GM23248 (cell line): Measurements from ENCODE around the gene ZNF462. TPM values are rescaled to one million over a fixed set of nuclear protein-coding genes. Genes with fewer than 3 reads are reported as not detected.
A peak's percentile ranks its signal among the peaks of the same experiment; 100 is the strongest.

Source experiments
- DNase-seq: peaks from one replicate; pipeline ENCODE4 v3.0.0-alpha.2; 2015
- H2AFZ ChIP-seq: fragments of 200-600 bp; sonication (generic); 2 replicates; pipeline ENCODE4 v1.6.1; 2016; ENCODE audit warnings: antibody characterized with exemption
- H3F3A ChIP-seq: fragments of 200-600 bp; sonication (generic); 2 replicates; pipeline ENCODE4 v1.6.1; 2016; ENCODE audit warnings: mild to moderate bottlenecking, antibody characterized with exemption, mixed run types; ENCODE audit not compliant: insufficient read depth
- H3K27ac ChIP-seq: fragments of 200-600 bp; sonication (generic); 2 replicates; pipeline ENCODE4 v1.5.1; 2016; ENCODE audit warnings: mild to moderate bottlenecking
- H3K27me3 ChIP-seq: fragments of 200-600 bp; sonication (generic); replicated peaks from 2 replicates; pipeline ENCODE4 v1.6.1; 2016; ENCODE audit warnings: mild to moderate bottlenecking; ENCODE audit not compliant: insufficient read depth
- H3K36me3 ChIP-seq: fragments of 200-600 bp; sonication (generic); 2 replicates; pipeline ENCODE4 v1.6.1; 2016; ENCODE audit warnings: low read depth, mild to moderate bottlenecking
- H3K4me1 ChIP-seq: fragments of 200-600 bp; sonication (generic); 2 replicates; pipeline ENCODE4 v1.6.1; 2016; ENCODE audit warnings: mild to moderate bottlenecking; ENCODE audit not compliant: insufficient read depth
- H3K4me2 ChIP-seq: fragments of 200-600 bp; sonication (generic); one replicate; pipeline ENCODE4 v1.6.1; 2016; ENCODE audit warnings: mild to moderate bottlenecking; ENCODE audit not compliant: unreplicated experiment
- H3K4me3 ChIP-seq: fragments of 200-600 bp; sonication (generic); 2 replicates; pipeline ENCODE4 v1.5.1; 2016; ENCODE audit warnings: mild to moderate bottlenecking
- H3K79me2 ChIP-seq: fragments of 200-600 bp; sonication (generic); 2 replicates; pipeline ENCODE4 v1.6.1; 2016; ENCODE audit warnings: mild to moderate bottlenecking; ENCODE audit not compliant: insufficient read depth
- H3K9ac ChIP-seq: fragments of 200-600 bp; sonication (generic); 2 replicates; pipeline ENCODE4 v1.6.1; 2016; ENCODE audit warnings: mild to moderate bottlenecking
- H3K9me2 ChIP-seq: fragments of 200-600 bp; sonication (generic); 2 replicates; pipeline ENCODE4 v1.6.1; 2016; ENCODE audit warnings: mixed run types, mild to moderate bottlenecking, moderate library complexity; ENCODE audit not compliant: insufficient read depth
- H3K9me3 ChIP-seq: fragments of 200-600 bp; sonication (generic); one replicate; pipeline ENCODE4 v1.6.1; 2017; ENCODE audit warnings: low read depth
- H4K20me1 ChIP-seq: fragments of 200-600 bp; sonication (generic); 2 replicates; pipeline ENCODE4 v1.6.0; 2016; ENCODE audit not compliant: insufficient read depth
- EZH2 ChIP-seq: fragments of 200-600 bp; sonication (generic); IDR thresholded peaks from 2 replicates; pipeline ENCODE4 v1.6.1; 2018; ENCODE audit warnings: antibody characterized with exemption, mild to moderate bottlenecking; ENCODE audit not compliant: insufficient read depth, poor library complexity, severe bottlenecking
- EZH2phosphoT487 ChIP-seq: fragments of 200-600 bp; sonication (generic); IDR thresholded peaks from 2 replicates; pipeline ENCODE4 v1.6.1; 2018; ENCODE audit warnings: antibody characterized with exemption, moderate library complexity, mild to moderate bottlenecking, low read depth; ENCODE audit not compliant: insufficient read depth
- WGBS, 2 experiments: methylation state at CpG; one replicate each; pipeline ENCODE4 v1.1.6; 2015 to 2017; ENCODE audit warnings: low lambda C conversion rate in 2 of 2, low coverage in 1 of 2; ENCODE audit errors: missing lambda C conversion rate in 2 of 2; 5-methylcytosine and 5-hydroxymethylcytosine counted together
- in situ Hi-C: fragments of 300-500 bp; cut with MboI; formaldehyde crosslinking; loops from 2 replicates; pipeline ENCODE4 v1.15.0; 2020
- polyA plus RNA-seq: library from polyadenylated mRNA; unstranded; fragments of >200 nt; fragmentation: Nextera tagmentation; extraction: Ambion mirVana; gene quantifications from 2 replicates; pipeline ENCODE4 v1.2.1, GENCODE V29; 2016
- total RNA-seq: library from RNA; depleted of rRNA; stranded (reverse); fragments of >200 nt; shearing (Covaris generic); gene quantifications from 2 replicates; pipeline ENCODE4 v1.2.3, GENCODE V29; 2014

Gene ZNF462
- total and polyA plus RNA-seq, 2 experiments from 2014 or later = 1.1 to 5.0 TPM

DNA sequence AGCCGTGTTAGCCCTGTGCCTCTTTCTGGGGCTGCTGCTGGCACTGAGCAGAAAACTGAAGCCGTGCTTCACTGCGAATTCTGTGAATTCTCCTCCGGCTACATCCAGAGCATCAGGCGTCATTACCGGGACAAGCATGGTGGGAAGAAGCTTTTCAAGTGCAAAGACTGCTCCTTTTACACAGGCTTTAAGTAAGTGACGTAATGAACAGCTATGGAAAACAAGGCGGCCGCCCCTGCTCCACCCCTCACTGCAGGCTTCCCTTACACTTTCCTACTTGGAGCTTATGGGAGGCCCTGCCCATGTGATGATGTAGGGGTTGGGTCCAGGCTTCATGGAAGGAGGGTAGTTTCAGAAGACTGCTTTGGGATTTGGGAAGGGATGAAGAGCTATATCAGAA, 109.1 kb downstream of the ZNF462 start:
- Histone ChIP-seq H3K4me1 (no peaks in the 10 kb centered on the region), H3F3A (no peaks in the 10 kb centered on the region), H3K79me2 (no peaks in the 10 kb centered on the region), H3K36me3 (no peaks in the 10 kb centered on the region), H3K27me3 (no peaks in the 10 kb centered on the region), H3K9ac (no peak overlapping the region), H2AFZ (no peak overlapping the region), H3K4me2 (no peak overlapping the region), H3K9me2 (peaks cover 6% of the 10 kb centered on the region; the same call in 1 of the 2 replicates), H4K20me1 (no peaks in the 10 kb centered on the region), H3K4me3 (no peak overlapping the region), H3K9me3 (no peaks in the 10 kb centered on the region), H3K27ac (no peak overlapping the region)
- no peak for DNase-seq
- in situ Hi-C loops = no loop called here
- TF ChIP-seq EZH2 (no peak), EZH2phosphoT487 (no peak)
- WGBS, 2 experiments = 96% methylated on average over 9 of the region's 9 CpGs

DNA sequence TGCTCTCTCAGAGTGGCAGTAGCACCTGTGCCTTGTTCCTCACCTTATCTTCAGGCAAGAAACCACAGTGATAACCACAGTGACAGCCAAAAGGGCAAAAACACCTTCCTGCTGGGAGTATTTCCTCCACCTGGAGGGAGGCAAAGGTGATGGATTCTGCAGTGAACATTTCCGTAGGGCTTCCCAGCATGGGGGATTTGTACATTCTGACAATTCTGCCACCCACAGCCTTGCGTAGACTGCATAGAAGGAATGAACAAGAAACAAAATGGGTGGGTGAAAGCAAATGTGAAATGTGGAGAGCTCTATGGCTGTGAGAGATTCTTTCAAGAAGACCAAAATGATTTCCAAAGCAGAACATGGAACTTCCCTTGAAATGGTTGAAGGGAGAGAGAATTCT, 111.4 kb downstream of the ZNF462 start:
- H3K9me2 ChIP-seq = no peaks in the 10 kb centered on the region
- no peak overlapping the region for H3K4me3 ChIP-seq
- no peak overlapping the region for H3K27ac ChIP-seq
- H4K20me1 ChIP-seq = no peaks in the 10 kb centered on the region
- H3K36me3 ChIP-seq = no peaks in the 10 kb centered on the region
- DNase-seq = no peak
- WGBS, 2 experiments = 98 to 100% methylated on average over 2 of the region's 2 CpGs
- H2AFZ ChIP-seq = no peak overlapping the region
- H3K4me1 ChIP-seq = no peaks in the 10 kb centered on the region
- no peaks in the 10 kb centered on the region; the same call in 1 of the 2 replicates for H3K27me3 ChIP-seq
- H3K9me3 ChIP-seq = no peaks in the 10 kb centered on the region
- no peak overlapping the region for H3K4me2 ChIP-seq
- TF ChIP-seq EZH2 = no peak
- TF ChIP-seq EZH2phosphoT487 = no peak
- no peak overlapping the region for H3K9ac ChIP-seq
- no peaks in the 10 kb centered on the region for H3F3A ChIP-seq
- in situ Hi-C loops = no loop called here
- no peaks in the 10 kb centered on the region for H3K79me2 ChIP-seq

DNA sequence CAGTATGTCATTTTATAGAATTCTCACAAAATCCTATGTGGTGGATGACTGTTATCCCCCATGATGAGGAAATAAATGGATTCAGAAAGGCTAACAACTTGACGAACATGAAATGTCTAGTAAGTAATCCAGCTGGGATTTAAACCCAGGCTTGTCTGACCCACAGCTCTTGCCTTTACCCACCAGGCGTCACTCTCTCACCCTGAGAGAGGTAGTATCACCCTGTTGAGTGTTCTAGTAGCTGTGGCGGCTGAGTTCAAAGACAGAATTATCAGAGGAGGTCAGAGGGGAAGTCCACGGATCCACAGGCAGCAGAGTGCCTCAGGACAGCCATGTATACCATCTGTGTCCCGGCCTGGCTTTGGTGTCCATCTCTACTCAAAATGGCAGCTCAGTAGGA, 113.8 kb downstream of the ZNF462 start:
- H3K4me2 ChIP-seq = no peak overlapping the region
- H3K27ac ChIP-seq = no peak overlapping the region
- H3K27me3 ChIP-seq = no peaks in the 10 kb centered on the region; the same call in 1 of the 2 replicates
- peaks cover 8% of the 10 kb centered on the region; the same call in 1 of the 2 replicates for H3K4me1 ChIP-seq
- no peak overlapping the region for H3K4me3 ChIP-seq
- in situ Hi-C loops = no loop called here
- no peaks in the 10 kb centered on the region for H4K20me1 ChIP-seq
- H3K9ac ChIP-seq = no peak overlapping the region
- no peaks in the 10 kb centered on the region for H3K36me3 ChIP-seq
- no peaks in the 10 kb centered on the region for H3K9me3 ChIP-seq
- H3K9me2 ChIP-seq = no peaks in the 10 kb centered on the region
- H3F3A ChIP-seq = no peaks in the 10 kb centered on the region
- no peaks in the 10 kb centered on the region for H3K79me2 ChIP-seq
- no peak for TF ChIP-seq EZH2
- TF ChIP-seq EZH2phosphoT487 = no peak
- 85 to 94% methylated on average over 5 of the region's 5 CpGs for WGBS, 2 experiments
- no peak overlapping the region for H2AFZ ChIP-seq
- DNase-seq = no peak

DNA sequence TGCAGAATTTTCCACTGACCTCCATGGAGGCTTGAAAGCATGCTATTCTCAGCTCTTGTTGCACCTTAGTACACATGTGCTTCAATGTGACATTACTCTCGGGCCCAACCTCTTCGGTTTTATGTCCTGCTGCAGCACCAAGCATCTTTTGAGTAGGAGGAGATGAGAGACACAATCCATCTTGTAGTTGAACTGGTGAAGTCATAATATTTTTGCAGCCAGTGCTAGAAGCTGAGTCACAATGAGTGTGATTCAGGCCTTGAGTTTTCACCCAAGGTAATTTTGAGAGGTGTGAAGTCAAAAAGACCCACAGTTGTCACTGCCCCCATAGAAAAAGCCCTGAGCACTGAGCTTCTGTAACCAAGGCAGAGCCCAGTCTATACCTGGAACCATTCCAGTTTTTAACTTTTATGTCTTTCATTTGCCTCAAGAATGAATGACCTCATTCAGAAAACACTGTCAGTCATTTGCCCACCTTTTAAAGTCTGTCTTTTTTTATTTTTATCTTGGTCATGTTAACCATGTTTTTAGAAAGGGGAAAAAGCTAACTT, 117.7 kb downstream of the ZNF462 start:
- H3K27ac ChIP-seq = no peak overlapping the region

More for the DNA sequence above, 117.7 kb downstream of the ZNF462 start:
- H3K27me3 ChIP-seq = no peaks in the 10 kb centered on the region; the same call in 1 of the 2 replicates
- H3K4me2 ChIP-seq = no peak overlapping the region
- H3F3A ChIP-seq = no peaks in the 10 kb centered on the region
- in situ Hi-C loops = no loop called here
- H3K9me3 ChIP-seq = no peaks in the 10 kb centered on the region
- no peaks in the 10 kb centered on the region for H3K9me2 ChIP-seq
- H3K4me3 ChIP-seq = no peak overlapping the region
- no peaks in the 10 kb centered on the region for H3K79me2 ChIP-seq
- TF ChIP-seq EZH2phosphoT487 (no peak), EZH2 (no peak)
- 66 to 71% methylated on average over 2 of the region's 2 CpGs for WGBS, 2 experiments
- H3K36me3 ChIP-seq = no peaks in the 10 kb centered on the region
- H2AFZ ChIP-seq = no peak overlapping the region
- peaks cover 8% of the 10 kb centered on the region; the same call in 1 of the 2 replicates for H3K4me1 ChIP-seq
- no peaks in the 10 kb centered on the region for H4K20me1 ChIP-seq
- DNase-seq = peak; percentile 56
- H3K9ac ChIP-seq = no peak overlapping the region
